HG03159 (cell line): ENCODE data around the gene PLXNA4.

Source experiments
- ATAC-seq: cut with Tn5 transposase; IDR thresholded peaks from one replicate; pipeline ENCODE4 v1.9.1; 2021; ENCODE audit warnings: mild to moderate bottlenecking, moderate library complexity; ENCODE audit not compliant: unreplicated experiment

The PLXNA4 gene

DNA sequence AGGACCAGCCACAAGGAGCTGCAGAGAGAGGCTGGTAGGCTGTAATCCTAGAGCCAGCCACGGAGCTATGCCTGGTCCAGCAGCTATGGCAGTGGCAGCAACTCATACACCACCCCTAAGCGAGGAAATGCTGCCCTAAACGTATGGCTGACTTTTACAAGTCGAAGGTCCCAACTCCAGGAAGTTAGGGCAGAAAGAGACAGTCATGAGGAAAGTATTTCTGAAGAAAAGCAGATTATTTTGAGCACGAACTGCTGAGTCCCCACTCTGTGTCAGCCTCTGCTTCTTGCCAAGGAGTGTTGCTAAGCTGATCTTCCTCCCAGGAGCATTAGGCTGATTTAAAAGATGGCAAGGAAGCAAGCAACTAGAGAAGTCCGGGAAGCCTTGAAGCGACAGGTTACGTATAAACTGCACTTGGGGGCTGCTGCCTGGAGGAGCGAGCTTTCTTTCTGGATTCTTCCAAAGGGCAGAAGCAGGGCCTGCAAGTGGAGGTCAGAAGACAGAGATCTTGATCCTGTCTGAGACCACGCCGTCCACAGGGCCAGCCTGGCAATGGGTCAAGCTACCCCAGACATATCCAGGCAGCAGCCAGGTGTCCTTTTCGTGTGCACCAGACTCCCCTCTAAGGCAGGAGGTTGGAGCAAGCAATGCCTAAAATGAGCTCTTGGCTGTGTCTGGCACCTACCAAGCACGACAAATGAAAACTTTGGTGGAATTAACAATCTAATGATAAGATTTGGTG is 39.4 kb downstream of the PLXNA4 start:
- no peak for ATAC-seq

GRCh38 chr7:132533916-132534315 is 42.4 kb downstream of the PLXNA4 start:
- no peak for ATAC-seq

DNA sequence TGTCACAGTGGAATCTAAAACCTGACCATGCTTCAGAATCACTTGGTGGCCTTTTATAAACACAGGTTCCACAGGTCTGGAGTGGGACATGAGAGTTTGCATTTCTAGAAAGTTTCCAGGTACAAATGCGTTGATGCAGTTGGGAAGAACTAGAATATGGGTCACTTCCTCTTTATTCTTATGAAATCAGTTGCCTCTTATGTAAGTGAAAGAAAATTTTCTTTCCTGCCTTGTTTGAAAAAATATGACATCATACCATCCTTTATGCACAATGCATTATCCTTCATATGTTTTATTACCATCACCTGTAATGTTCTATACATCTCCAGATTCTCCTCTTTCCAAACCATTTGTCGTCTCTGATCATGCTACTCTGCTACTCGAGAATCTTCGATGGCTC is 44.0 kb downstream of the PLXNA4 start:
- ATAC-seq, result no peak

GRCh38 chr7:132531562-132531961 is 44.7 kb downstream of the PLXNA4 start:
- no peak for ATAC-seq

DNA sequence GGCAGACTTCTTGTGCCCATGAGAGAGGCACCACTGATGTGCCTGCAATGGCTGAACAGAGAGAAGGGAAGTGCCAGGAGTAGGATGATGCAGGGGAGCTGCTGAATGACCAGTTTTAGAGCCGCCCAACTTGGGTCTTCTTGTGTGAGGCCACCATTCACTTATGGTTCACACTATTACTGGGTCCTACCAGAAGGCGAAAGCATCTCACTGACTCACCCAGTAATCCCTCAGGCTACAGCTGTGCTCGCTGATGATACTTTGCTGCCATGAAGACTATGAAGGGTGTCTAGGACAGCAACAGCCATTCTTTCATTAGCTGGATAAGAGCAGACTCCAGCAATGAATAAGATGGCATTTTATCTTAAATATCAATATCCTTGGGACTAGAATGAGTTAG is 47.6 kb downstream of the PLXNA4 start:
- ATAC-seq, result no peak

DNA sequence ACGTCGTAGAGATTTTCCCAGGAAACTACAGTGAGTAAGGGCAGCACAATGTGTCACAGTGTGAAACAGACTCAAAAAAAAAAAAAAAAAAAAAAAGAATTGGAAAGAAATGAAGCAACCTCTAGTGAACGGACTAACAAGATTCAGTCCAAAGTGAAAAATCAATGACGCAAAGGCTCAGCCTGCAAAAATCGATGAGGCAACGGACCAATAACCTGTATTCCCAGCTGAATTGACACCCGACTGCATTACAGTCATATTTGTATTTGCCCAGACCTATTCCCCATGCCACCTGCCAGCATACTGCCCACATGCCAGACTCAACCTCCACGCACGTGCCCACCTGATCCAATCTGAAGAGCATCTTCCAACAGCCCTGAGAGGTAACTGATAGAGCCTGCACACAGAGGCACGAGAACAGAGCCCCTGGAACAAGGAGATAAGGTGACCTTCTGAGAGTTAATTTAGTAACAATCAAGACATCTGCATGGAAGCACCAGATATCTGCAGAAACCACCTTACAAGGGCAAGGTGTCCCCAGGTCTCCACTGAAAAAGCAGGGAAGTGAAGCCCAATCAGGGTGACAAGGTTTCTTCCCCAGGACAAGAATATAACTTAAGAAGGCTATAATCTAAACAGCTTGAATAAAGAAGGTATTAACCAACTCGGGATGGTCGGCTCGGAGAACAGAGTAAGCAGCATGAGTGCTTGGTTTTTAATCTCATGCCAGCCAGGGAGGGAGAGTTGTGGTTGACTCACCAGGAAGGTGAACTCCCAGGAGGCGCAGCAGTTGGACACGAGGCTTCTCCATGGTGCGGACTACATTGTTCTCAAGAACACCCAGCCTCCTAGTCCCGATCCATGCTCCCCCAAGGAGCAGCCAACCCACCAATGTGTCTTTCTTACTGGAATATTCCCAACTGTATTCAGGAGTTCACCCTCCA is 48.5 kb downstream of the PLXNA4 start:
- no peak for ATAC-seq

DNA sequence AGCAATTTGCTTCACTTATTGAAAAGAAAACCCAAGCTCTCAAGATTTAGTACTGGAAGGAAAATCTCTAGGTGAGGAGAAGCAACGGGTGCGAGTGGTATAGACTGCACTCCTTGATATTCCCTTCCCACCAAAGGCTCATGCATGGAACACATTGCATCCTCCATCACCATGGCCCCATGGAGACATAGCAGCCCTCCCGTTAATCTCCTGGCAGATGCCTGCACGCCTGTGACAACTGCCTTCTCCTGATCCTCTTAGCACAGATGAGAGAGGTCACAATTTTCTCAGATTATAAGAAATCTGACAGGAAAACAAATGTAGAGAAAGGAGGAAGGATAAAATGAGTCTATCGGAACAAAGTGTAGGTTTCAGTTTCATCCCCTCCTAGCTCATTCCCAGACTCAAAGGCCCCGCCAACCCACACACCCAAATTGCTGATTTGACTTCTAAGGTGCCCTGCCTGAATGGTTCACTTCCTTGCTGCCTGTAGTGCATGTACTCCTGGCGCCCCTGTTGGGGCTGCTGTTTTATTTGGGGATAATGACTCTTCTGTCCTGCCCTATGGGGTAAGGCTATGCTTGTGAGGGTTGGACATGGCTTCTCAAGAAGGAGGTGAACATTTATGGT is 50.0 kb downstream of the PLXNA4 start:
- no peak for ATAC-seq

DNA sequence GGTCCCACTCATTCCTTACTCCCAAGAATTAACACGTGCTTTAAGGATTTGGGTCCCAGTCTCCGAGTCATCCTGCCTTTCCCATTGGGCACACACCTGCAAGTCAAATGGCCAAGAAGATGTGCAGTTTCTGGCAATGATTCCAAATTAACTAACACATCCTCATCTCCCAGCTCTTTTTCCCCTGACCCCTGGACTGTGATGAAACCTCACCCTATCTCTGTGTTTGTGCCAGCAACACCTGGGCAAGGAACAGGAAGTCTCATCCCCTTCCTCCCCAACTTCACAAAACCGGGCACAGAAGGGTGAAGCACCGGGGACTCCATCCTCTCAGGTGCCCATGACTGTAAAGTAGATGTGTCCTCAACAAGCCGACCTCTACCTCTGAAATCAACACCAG is 54.8 kb downstream of the PLXNA4 start:
- ATAC-seq, result no peak

DNA sequence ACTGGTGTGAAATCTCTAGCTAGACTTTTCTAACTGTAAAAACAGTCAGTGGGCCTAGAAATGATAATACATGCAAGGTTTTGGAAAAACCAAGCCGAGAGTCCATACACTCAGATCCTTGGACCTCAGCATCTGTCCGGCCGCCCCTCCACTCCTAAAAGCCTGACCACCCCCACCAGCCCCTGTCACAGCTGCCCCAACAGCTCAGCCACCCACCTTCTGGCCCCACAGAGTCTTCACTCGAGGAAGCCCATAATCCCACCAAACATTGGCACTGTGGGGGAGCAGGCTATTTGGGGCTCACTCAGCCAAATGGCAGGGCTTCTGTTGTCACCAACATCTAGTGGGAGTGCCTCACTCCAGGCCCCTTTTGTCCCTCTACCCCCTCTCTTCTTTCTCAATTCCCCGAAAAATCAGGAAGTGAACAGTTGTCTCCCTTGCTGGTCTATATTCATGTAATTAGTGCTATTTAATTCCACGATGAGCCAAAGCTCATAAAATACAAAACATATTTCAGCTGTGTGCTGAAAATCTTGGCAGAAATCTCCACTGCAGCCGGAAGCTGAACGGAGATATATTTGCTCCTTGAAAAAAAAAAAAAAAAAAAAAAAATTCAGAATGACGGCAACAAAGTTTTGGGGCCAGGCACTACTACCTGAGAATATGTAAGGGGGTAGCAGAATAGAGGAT is 55.5 kb downstream of the PLXNA4 start:
- no peak for ATAC-seq

DNA sequence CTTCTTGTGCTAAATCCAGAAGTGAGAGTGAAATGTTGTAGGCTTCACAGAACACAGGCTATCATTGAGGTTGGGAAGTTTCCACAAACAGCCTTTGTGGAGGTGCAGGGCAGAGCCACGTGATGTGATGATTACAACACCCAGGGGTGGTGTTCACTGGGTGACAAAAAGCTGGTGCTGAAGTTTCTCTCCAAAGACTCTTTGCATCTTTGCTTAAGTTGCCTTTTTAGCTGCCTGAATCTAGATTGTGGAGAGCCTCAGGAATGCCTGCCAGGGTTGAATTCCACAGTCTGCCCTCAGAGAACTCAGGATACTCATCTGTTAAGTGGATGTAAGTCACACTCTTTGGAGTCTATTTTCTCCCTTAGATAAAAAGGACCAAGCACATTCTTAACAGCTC is 56.3 kb downstream of the PLXNA4 start:
- ATAC-seq, result no peak

DNA sequence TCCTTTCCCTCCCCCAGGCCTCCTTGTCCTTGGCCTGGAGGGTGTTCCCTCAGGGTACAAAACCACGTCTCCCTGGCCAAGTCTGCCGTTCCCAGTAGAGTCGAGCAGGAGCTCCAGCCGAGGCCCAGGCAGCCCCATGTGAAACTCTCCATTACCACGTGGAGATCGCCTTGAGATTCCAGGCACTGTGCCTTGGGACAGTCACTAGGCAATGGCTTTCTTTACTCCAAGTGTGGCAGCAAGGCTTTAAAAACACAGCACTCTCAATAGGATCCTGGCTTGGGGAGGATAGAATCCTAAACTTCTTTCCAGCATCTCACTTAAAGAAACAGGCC is 57.5 kb downstream of the PLXNA4 start:
- ATAC-seq, result no peak

- ATAC-seq, result no peak
These were observed 58.0 kb downstream of the PLXNA4 start for GRCh38 chr7:132518102-132518838.

DNA sequence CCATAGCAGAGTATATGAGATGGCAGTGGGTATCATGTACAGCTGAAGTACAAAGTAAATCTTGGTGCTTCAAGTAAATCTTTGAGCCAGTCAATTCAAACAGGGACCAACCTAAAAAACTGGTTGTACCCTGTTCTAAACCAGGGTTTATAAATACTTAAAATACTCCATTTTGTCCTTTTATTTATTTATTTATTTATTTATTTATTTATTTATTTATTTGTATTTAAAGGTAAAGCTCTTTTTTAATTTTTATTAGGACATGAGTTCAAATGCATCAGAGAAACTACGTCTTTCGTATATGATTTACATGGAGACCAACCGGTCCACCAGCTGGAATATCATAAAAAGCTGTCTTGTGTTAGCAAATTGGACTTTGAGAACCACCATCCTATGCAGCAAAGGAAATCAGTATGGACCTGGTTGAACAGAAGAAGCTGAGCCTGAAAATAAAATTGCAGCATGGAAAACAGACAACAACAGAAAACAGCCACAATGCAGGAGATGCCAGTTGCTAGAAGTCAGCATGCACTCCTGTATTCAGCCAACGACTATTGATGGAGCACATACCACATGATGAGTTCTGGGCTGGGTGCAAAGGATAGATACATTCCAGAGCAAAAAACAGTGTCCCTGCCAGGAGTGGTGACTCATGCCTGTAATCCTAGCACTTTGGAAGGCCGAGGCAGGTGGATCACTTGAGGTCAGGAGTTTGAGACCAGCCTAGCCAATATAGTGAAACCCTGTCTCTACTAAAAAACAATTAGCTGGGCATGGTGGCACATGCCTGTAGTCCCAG is 60.0 kb downstream of the PLXNA4 start:
- ATAC-seq, result no peak

DNA sequence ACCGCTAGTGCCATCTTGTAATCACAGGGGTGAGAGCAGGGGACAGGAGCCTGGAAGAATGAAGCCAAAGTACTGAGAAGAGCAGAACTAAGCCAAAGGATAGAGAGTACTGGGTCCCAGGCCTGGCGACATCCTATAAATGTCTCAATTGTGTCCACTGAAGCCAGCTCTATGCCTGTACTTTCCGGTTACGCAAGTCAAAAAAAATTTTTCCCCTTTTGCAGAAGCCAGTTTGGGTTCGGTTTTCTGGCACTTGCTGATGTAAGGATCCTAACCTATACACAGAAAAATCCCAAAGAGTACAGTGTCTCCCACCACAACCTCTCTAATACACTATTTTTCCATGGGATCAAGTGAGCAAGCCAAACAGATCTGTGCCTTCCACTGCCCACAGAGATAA is 61.1 kb downstream of the PLXNA4 start:
- ATAC-seq, result no peak

GRCh38 chr7:132514430-132514829 is 61.8 kb downstream of the PLXNA4 start:
- ATAC-seq, result no peak

DNA sequence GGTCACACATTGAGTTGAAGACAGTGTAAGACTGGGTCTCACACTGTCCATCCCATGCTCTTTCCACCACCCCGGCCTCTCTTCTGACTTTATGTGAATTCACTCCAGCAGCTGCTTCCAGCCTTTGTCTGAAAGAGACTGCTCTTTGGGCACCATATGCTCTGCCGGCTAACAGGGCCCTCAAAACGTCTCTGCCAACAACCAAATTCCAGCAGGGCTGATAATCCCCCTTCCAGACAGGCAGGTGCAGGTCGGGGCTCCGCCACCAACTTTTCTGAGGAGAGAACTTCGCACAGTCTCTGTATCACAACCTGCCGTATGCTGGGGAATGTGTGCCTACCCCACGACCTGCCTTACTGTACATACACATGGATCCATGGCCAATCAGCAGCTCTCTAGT is 64.3 kb downstream of the PLXNA4 start:
- ATAC-seq, result no peak

GRCh38 chr7:132511387-132511786 is 64.9 kb downstream of the PLXNA4 start:
- ATAC-seq, result no peak

GRCh38 chr7:132509643-132510042 is 66.6 kb downstream of the PLXNA4 start:
- ATAC-seq, result no peak

DNA sequence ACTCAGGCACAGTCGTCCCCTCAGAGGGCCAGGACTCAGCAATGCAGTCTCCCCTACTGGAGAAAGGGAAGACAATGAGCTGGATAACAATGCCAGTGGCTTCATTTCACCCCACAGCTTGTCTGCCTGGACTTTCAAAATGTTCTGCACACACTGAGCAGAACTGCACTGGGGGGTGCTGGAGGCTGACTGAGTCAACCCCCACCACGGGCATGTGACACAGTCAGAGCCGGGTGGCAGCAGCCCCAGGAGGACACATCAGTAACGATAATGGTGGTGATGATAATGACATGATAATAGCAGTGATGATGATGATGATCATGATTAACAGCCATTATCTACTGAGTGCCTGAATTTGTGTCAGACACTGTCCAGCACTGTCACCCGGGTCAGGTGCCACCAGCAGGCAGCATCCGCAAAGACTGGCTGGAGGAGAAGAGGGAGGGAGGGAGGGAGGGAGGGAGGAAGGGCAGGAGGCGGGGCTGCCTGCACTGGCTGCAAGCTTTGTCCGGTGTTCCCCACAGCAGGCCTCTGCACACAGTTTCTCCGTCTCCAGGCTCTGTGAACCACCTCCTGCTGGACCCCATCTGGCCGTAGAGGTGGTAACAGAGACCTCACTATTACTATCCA is 67.4 kb downstream of the PLXNA4 start:
- ATAC-seq, result no peak
